Nephron (organoid): ENCODE results near the gene BCL2L2.

ENCODE experiments used
- H3K27ac Mint-ChIP-seq, 3 experiments: 2 replicates each; pipeline ENCODE4 v1.8.0; 2020; ENCODE audit warnings: mixed read lengths in 3 of 3, mild to moderate bottlenecking in 2 of 3, moderate library complexity in 1 of 3
- H3K27me3 Mint-ChIP-seq: 2 replicates; pipeline ENCODE4 v1.8.0; 2021; ENCODE audit warnings: low read depth, mild to moderate bottlenecking, moderate library complexity, mixed read lengths
- H3K36me3 Mint-ChIP-seq: 2 replicates; pipeline ENCODE4 v1.8.0; 2020; ENCODE audit warnings: low read depth, mixed read lengths
- H3K4me1 Mint-ChIP-seq: 2 replicates; pipeline ENCODE4 v1.8.0; 2020; ENCODE audit warnings: mixed read lengths
- H3K4me3 Mint-ChIP-seq, 3 experiments: 2 replicates each; pipeline ENCODE4 v1.8.0; 2020; ENCODE audit warnings: mild to moderate bottlenecking in 3 of 3, mixed read lengths in 3 of 3, moderate library complexity in 2 of 3
- H3K9me3 Mint-ChIP-seq: 2 replicates; pipeline ENCODE4 v1.8.0; 2020; ENCODE audit warnings: mixed read lengths
- CTCF ChIP-seq, 3 experiments: fragments of 200-600 bp; sonication (generic); IDR thresholded peaks; one replicate each; pipeline ENCODE4 v1.5.0; 2021; ENCODE audit warnings: antibody characterized with exemption in 3 of 3; ENCODE audit not compliant: unreplicated experiment in 3 of 3

The BCL2L2 gene

DNA sequence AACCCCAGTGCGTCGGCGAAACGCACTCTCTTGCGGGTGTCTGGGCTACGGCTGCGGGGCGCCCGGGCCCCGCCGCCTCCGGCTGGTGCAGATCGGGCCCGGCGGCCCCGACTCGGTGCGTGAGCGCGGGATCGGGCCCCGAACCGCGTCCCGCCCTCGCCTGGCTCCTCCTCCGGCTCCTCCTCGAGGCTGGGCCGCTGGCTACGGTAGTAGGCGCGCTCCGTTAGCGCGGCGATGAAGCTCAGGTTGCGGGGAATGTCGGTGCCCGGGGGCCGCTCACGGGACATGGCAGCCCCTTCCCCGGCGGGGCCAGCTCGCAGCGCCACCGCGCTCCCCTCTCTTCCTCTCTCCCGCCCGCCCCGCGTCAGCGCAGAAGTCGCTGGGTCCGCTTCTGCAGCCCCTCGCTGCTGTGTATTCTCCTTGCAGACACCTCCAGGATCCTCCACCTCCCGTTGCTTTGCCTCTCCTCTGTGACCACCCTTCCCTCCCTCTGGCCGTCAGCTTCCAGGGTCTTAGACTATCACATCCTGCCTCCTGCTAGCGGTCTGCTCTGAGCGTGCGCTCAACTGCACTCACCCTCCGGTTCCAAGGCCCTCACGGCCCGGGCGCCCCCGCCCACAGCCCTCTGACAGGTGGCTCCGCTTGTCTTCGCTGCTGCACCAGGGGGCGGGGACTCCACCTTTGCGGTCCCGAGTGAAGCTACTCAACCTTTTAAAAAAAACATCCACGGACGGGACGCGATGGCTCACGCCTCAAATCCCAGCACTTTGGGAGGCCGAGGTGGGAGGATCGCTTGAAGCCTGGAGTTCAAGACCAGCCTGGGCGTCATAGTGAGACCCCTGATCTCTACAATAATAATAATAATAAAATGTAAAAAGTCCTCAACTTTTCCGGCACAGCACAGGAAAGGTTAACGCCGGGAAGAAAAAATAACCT lies 4.1 kb upstream of the BCL2L2 start, which contains the start of gene PPP1R3E:
Gene PPP1R3E, minus strand, starts transcription at position 570 of the 936 bp plus-strand sequence. Its CDS starts 283 bp downstream, at position 287.
- peaks cover 3% of the 10 kb centered on the region for H3K36me3 Mint-ChIP-seq
- H3K27ac Mint-ChIP-seq = peak within 1 kb of the TSS; percentile 98 to 100 (median 100)
- peak within 1 kb of the TSS; percentile 98 to 99 (median 98) for H3K4me3 Mint-ChIP-seq
- no peaks in the 10 kb centered on the region for H3K9me3 Mint-ChIP-seq
- no peak for TF ChIP-seq CTCF (IDR thresholded peaks at IDR 0.05; ENCODE audit: unreplicated experiment in 3 of 3)
- no peaks in the 10 kb centered on the region for H3K27me3 Mint-ChIP-seq
- H3K4me1 Mint-ChIP-seq = peaks cover 35% of the 10 kb centered on the region

DNA sequence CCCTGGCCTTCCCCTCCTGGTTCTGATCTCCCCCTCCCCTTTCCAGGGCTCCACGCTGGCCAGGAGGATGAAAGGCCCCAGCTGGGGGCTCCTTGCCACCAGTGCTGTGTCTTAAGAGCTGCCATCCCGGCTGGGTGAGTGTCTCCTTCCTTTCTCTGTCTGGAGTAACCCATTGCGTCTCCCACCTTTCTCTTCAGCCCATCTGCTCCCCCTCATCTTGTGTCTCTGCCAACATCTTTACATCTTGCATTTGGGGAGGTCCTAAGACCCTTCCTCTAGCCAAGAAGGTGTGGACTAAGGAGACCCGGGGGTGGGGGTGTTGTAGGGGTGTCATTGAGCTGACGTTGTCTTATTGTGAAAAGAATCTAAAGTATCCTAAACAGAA lies 505 bp downstream of the BCL2L2 start:
- H3K4me3 Mint-ChIP-seq = peak overlapping the region; percentile 93 to 98 (median 95)
- peak overlapping the region; percentile 92 to 97 (median 95) for H3K27ac Mint-ChIP-seq
- no peak for TF ChIP-seq CTCF (IDR thresholded peaks at IDR 0.05; ENCODE audit: unreplicated experiment in 3 of 3)
- H3K36me3 Mint-ChIP-seq = peaks cover 25% of the 10 kb centered on the region
- no peaks in the 10 kb centered on the region for H3K9me3 Mint-ChIP-seq
- peaks cover 5% of the 10 kb centered on the region for H3K27me3 Mint-ChIP-seq
- peaks cover 42% of the 10 kb centered on the region for H3K4me1 Mint-ChIP-seq

DNA sequence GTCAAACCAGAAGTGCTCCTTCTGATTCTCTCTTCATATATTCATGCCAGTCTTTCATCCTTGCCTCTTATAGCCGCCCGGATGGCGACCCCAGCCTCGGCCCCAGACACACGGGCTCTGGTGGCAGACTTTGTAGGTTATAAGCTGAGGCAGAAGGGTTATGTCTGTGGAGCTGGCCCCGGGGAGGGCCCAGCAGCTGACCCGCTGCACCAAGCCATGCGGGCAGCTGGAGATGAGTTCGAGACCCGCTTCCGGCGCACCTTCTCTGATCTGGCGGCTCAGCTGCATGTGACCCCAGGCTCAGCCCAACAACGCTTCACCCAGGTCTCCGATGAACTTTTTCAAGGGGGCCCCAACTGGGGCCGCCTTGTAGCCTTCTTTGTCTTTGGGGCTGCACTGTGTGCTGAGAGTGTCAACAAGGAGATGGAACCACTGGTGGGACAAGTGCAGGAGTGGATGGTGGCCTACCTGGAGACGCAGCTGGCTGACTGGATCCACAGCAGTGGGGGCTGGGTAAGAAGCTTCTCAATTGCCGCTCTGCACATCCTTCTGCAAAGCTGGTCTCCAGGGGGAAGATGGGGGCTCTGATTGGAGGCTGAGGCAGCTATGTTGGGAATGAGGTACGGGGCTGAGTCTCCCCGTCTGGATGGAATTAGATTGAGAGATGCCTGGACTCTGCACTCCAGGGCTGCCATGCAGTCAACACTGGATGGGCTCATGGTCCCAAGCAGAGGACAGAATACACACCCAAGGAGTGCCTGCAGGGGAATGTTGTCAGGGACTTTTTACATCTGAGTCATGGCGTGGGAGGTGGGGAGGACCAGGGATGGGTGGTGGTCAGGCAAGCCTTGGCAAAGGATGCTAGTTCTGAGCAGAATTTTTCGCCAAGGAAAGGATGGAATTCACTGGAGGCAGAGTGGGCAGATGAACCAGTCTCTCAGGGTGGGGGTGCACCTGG lies 1.3 kb downstream of the BCL2L2 start:
- no peaks in the 10 kb centered on the region for H3K9me3 Mint-ChIP-seq
- H3K4me3 Mint-ChIP-seq = peak overlapping the region; percentile 93 to 98 (median 95)
- TF ChIP-seq CTCF (IDR thresholded peaks at IDR 0.05; ENCODE audit: unreplicated experiment in 3 of 3) = no peak
- peaks cover 34% of the 10 kb centered on the region for H3K36me3 Mint-ChIP-seq
- peaks cover 5% of the 10 kb centered on the region for H3K27me3 Mint-ChIP-seq
- H3K4me1 Mint-ChIP-seq = peaks cover 42% of the 10 kb centered on the region
- peak overlapping the region; percentile 92 to 97 (median 95) for H3K27ac Mint-ChIP-seq

DNA sequence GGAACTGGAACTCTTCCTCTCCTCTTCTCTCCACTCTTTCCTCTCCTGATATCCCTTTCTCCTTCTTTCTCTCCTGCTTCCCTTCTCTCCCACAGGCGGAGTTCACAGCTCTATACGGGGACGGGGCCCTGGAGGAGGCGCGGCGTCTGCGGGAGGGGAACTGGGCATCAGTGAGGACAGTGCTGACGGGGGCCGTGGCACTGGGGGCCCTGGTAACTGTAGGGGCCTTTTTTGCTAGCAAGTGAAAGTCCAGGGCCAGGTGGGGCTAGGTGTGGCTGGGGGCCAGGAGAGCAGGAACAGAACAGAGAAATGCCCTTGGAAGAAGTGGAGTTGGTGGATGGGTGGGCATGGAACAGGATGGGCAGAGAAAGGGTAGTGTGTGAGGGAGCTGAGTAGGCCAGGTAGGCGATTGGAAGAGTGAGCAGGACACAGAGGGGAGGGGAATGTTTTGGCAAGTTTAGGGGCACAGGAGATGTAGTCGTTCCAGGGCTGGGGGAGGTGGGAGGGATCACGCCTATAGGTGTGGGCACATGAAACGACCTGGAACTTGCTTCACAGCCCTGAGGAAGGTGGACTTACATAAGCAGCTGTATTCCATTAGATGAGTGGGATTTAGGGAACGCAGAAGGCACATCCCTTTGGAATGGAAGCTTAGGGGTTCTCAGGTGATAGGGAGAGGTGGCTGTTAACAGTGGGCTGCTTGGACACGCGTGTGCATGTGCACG lies 2.2 kb downstream of the BCL2L2 start:
- Mint-ChIP-seq H3K4me1 (peaks cover 42% of the 10 kb centered on the region), H3K36me3 (peaks cover 35% of the 10 kb centered on the region), H3K4me3 (peak overlapping the region; percentile 93 to 98 (median 95)), H3K27ac (peak overlapping the region in 1 of 3 experiments; percentile 65), H3K27me3 (peaks cover 5% of the 10 kb centered on the region), H3K9me3 (no peaks in the 10 kb centered on the region)
- no peak for TF ChIP-seq CTCF (IDR thresholded peaks at IDR 0.05; ENCODE audit: unreplicated experiment in 3 of 3)

DNA sequence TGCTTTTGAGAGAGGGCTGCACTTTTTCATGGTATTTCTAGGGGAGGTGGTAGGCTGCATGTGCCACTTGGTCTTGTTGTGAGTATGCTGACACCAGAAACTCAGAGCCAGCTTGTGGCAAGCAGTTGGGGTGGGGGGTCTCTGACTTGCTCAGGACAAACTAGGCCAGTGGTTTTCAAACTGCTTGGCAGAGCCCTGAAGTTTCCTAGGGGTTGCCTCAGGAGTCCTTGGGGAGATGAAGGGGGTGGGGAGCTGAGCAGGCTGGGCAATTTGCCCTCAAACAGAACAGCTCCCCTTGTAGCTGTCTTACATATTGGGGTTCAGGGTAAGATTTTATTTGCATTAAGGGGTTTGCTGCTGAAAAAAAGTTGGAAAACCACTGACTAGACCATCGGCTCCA lies 3.9 kb downstream of the BCL2L2 start:
- Mint-ChIP-seq H3K27ac (no peak overlapping the region), H3K4me3 (peak overlapping the region in 2 of 3 experiments; percentile 3 to 34), H3K4me1 (peaks cover 37% of the 10 kb centered on the region), H3K9me3 (no peaks in the 10 kb centered on the region), H3K36me3 (peaks cover 35% of the 10 kb centered on the region), H3K27me3 (peaks cover 5% of the 10 kb centered on the region)
- TF ChIP-seq CTCF (IDR thresholded peaks at IDR 0.05; ENCODE audit: unreplicated experiment in 3 of 3) = no peak
